GM12864 (cell line): ENCODE measurements around the gene PTPRT.

Experiments used
- DNase-seq: peaks from one replicate; pipeline ENCODE4 v3.0.0-alpha.2; 2011; ENCODE audit warnings: low read depth
- H3K4me3 ChIP-seq: 2 replicates; pipeline ENCODE4 v1.5.1; 2011; ENCODE audit warnings: mild to moderate bottlenecking, low read depth, low read length, control low read depth
- CTCF ChIP-seq: IDR thresholded peaks from 2 replicates; pipeline ENCODE4 v1.5.1; 2011; ENCODE audit warnings: low read depth, mild to moderate bottlenecking, moderate library complexity, low read length, control low read depth, inconsistent platforms; ENCODE audit errors: missing control alignments

The PTPRT gene

DNA sequence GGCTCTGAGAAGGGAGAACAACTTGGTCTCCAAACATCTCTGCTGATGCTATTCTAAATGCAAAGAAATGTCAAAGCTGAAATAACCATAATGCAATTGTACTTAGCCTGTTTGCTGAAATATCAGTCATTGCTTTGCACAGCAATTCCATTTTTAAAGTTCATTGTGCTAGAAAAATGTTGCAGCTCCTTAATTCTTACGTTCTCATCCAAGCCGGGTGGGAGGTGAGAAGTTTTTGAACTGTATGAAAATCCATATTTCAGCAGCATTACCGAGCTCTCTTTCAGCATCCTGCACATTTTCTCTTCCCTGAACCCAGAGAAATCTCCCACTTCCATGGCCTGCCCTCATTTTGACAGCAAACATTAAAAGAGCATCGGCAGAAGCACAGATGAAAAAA, 630.0 kb downstream of the PTPRT start:
- no peak overlapping the region for H3K4me3 ChIP-seq
- no peak for DNase-seq
- TF ChIP-seq CTCF = no peak

- no peak overlapping the region for H3K4me3 ChIP-seq
- TF ChIP-seq CTCF = no peak
Measured at GRCh38 chr20:42556575-42556974, 633.1 kb downstream of the PTPRT start.

DNA sequence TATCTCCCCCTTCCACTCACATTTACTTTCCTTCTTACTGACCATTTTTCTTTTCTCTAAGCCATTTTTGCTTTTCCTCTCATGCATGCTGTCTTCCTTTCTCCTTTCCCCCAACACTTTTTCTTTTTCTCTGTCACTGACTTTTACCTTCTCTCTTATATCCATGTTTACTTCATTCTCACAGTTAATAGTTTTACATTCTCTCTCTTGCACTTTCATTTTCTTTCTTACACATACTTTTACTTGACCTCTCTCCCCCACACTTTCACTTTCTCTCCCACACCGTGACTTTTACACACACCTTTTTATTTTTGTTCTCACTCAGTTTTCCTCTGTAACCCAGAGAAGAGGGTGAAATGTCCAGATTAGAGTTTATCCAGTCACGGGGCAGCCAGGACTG, 636.3 kb downstream of the PTPRT start:
- no peak for TF ChIP-seq CTCF
- H3K4me3 ChIP-seq = no peak overlapping the region
- no peak for DNase-seq

More at GRCh38 chr20:42556575-42556974, 633.1 kb downstream of the PTPRT start:
- DNase-seq = no peak

- no peak for TF ChIP-seq CTCF
- no peak for DNase-seq
- H3K4me3 ChIP-seq = no peak overlapping the region
Measured at GRCh38 chr20:42549496-42549895, 640.2 kb downstream of the PTPRT start.

DNA sequence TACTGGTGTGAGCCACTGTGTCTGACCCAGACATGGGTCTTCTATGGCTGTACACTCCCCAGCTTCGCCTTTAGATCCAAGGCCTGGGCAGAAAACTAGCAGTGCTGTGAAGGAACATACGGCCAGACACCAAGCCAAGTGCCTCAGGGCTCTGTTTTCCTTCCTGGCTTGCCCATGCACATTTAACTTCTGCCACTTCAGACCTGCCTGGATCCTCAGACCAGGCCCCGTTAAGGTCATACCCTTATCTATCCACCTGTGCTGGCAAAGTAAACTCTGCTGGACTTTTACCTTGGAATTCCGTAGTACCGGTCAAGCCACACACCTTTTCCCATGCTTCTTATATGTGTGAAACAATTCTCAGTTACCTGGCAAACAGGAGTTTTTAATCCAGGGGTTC, 644.8 kb downstream of the PTPRT start:
- DNase-seq = no peak
- TF ChIP-seq CTCF = no peak
- H3K4me3 ChIP-seq = no peak overlapping the region

GRCh38 chr20:42532831-42533230, 656.9 kb downstream of the PTPRT start:
- no peak overlapping the region for H3K4me3 ChIP-seq
- no peak for DNase-seq
- TF ChIP-seq CTCF = no peak

DNA sequence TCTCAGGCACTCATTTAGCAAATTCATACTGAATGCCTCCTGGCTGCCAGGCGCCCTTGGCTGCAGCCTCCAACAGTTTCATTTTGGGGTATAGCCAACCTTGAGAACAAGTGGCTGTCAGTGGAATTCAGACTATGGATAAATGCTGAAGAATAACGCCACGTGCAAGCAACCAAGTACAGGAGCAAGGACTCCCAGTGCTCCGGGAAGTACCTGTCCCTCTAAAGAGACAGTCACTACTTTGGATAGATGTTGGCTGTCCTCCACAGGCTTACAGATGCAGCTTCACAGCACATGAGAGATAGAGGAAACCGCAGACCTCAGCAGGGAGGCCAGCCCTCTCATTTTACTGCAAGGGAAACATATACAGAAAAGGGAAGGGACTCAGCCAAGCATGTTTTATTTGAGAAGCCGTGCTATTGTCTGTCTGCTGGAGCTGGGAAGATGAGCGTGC, 658.2 kb downstream of the PTPRT start:
- DNase-seq = no peak
- no peak overlapping the region for H3K4me3 ChIP-seq
- no peak for TF ChIP-seq CTCF
